Measurements from ENCODE around the gene ZDHHC14.

- TF ChIP-seq, protein P1, sequence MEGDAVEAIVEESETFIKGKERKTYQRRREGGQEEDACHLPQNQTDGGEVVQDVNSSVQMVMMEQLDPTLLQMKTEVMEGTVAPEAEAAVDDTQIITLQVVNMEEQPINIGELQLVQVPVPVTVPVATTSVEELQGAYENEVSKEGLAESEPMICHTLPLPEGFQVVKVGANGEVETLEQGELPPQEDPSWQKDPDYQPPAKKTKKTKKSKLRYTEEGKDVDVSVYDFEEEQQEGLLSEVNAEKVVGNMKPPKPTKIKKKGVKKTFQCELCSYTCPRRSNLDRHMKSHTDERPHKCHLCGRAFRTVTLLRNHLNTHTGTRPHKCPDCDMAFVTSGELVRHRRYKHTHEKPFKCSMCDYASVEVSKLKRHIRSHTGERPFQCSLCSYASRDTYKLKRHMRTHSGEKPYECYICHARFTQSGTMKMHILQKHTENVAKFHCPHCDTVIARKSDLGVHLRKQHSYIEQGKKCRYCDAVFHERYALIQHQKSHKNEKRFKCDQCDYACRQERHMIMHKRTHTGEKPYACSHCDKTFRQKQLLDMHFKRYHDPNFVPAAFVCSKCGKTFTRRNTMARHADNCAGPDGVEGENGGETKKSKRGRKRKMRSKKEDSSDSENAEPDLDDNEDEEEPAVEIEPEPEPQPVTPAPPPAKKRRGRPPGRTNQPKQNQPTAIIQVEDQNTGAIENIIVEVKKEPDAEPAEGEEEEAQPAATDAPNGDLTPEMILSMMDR (IDR thresholded peaks at IDR 0.05; ENCODE audit: insufficient read depth, low read length), result no peak
- TF ChIP-seq POLR2AphosphoS5 (IDR thresholded peaks at IDR 0.05; ENCODE audit: low read depth), result no peak
- no peak for TF ChIP-seq GABPA (IDR thresholded peaks at IDR 0.05; ENCODE audit: low read depth)
- TF ChIP-seq REST (IDR thresholded peaks at IDR 0.05; ENCODE audit: insufficient replicate concordance, low read depth), result no peak
- no peak for TF ChIP-seq SPI1 (IDR thresholded peaks at IDR 0.05; ENCODE audit: borderline replicate concordance, low read depth)
Observed at GRCh38 chr6:157491571-157492232, 110.7 kb downstream of the ZDHHC14 start.
